Muscle of leg (tissue), 11 donors: ENCODE data around the gene SIK3. TPM values are rescaled to one million over a fixed set of nuclear protein-coding genes. Genes with fewer than 3 reads are reported as not detected.
A peak's percentile ranks its signal among the peaks of the same experiment; 100 is the strongest.

Source experiments
- DNase-seq: peaks from one replicate; pipeline ENCODE4 v3.0.0; 2013
- H3K27ac ChIP-seq: one replicate; pipeline ENCODE4 v1.5.1; 2013; ENCODE audit warnings: mild to moderate bottlenecking, low read length, control low read depth
- H3K27me3 ChIP-seq: one replicate; pipeline ENCODE4 v1.6.1; 2013; ENCODE audit warnings: low read length; ENCODE audit not compliant: control insufficient read depth, insufficient read depth
- H3K36me3 ChIP-seq: one replicate; pipeline ENCODE4 v1.6.1; 2013; ENCODE audit warnings: low read length; ENCODE audit not compliant: control insufficient read depth, insufficient read depth
- H3K4me1 ChIP-seq: one replicate; pipeline ENCODE4 v1.6.1; 2013; ENCODE audit warnings: low read length; ENCODE audit not compliant: control insufficient read depth, insufficient read depth
- H3K4me3 ChIP-seq: one replicate; pipeline ENCODE4 v1.5.1; 2013; ENCODE audit warnings: low read length, control low read depth
- H3K9me3 ChIP-seq: replicated peaks from 2 replicates; pipeline ENCODE4 v1.6.1; 2013; ENCODE audit warnings: low read depth, low read length; ENCODE audit not compliant: control insufficient read depth
- WGBS: methylation state at CpG from one replicate; pipeline ENCODE4 v1.1.5; 2013; ENCODE audit warnings: missing lambda C conversion rate; ENCODE audit not compliant: insufficient coverage; 5-methylcytosine and 5-hydroxymethylcytosine counted together
- polyA plus RNA-seq, 8 donors: library from polyadenylated mRNA; unstranded; fragments of 120-200 nt; gene quantifications; one replicate each; pipeline versions ENCODE4 v1.2.1 to v1.2.3, GENCODE V29; 2013; ENCODE audit warnings: inconsistent platforms in 1 of 8, low replicate concordance in 1 of 8; ENCODE audit not compliant: insufficient read length in 8 of 8, insufficient read depth in 1 of 8
- total RNA-seq: library from RNA; stranded (reverse); fragments of 120-200 nt; gene quantifications from one replicate; pipeline ENCODE4 v1.2.4, GENCODE V29; 2013

SIK3 gene
- total and polyA plus RNA-seq, 9 donors = 20.0 to 35.0 (median 29.5) TPM

DNA sequence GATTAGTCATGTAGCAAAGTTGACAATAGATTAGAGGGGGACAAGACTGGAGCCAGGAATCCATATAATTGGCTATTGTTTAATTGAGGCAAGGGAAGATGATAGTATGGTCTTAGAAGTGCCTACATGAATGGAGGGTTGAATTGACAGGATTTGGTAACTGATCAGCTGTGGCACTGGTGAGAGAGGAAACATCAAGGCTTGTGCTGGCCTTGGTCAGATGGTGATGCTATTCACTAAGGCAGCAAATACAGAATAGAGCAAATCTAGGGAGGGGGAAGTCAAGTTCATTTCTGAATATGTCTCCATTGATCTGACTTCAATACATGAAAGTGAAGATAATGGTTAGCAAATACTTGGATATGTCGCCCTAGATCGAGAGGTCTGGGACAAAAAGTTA, 206.5 kb downstream of the SIK3 start:
- Histone ChIP-seq H3K9me3 (no peaks in the 10 kb centered on the region), H3K36me3 (peaks cover 16% of the 10 kb centered on the region), H3K27ac (no peak overlapping the region), H3K4me1 (peaks cover 11% of the 10 kb centered on the region), H3K27me3 (no peaks in the 10 kb centered on the region), H3K4me3 (no peak overlapping the region)
- 98% methylated on average over 2 of the region's 2 CpGs for WGBS
- no peak for DNase-seq

DNA sequence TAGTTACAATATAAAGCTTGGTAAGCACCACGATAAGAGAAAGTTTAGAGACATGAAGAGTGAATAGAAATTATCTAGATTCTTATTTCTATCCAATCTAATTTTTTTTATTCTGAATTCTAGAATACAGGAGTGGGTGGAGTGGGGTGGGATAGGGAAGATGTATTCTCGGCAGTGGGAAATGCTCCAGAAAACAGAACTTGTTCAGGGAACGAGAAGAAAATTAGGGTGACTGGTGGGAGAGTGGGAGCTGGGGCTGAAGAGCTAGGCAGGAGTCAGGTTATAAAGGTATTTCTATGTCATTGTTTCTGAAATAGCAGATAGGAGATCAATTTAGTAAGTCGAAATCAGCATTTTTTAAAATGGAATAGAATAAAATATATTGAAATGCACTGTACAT, 207.6 kb downstream of the SIK3 start:
- Histone ChIP-seq H3K27ac (no peak overlapping the region), H3K9me3 (no peaks in the 10 kb centered on the region), H3K27me3 (no peaks in the 10 kb centered on the region), H3K4me3 (no peak overlapping the region), H3K4me1 (peaks cover 11% of the 10 kb centered on the region), H3K36me3 (peaks cover 8% of the 10 kb centered on the region)
- 75% methylated on average over 2 of the region's 4 CpGs for WGBS
- DNase-seq = no peak

DNA sequence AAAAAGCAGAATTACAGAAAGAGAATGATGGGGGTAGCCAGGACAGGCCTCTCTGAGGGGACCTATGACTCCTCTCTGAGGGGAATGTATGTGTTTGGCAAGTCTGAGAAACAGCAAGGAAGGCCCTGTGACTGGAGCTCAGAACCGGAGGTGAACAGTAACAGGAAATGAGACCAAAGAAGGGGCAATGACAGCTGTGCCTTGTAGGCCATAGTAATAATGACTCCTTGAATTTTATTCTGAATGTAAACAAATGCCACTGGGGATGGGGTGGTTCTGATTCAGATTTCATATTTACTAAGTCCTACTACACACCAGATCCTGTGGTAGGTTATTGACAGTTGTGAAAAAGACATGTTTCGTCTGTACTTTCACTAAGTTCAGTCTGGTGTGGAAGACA, 208.0 kb downstream of the SIK3 start:
- WGBS = 60% methylated on average over 1 of the region's 2 CpGs
- Histone ChIP-seq H3K4me1 (peaks cover 11% of the 10 kb centered on the region), H3K27ac (peak overlapping the region; percentile 5), H3K27me3 (no peaks in the 10 kb centered on the region), H3K4me3 (no peak overlapping the region), H3K36me3 (peaks cover 7% of the 10 kb centered on the region), H3K9me3 (no peaks in the 10 kb centered on the region)
- DNase-seq = no peak

DNA sequence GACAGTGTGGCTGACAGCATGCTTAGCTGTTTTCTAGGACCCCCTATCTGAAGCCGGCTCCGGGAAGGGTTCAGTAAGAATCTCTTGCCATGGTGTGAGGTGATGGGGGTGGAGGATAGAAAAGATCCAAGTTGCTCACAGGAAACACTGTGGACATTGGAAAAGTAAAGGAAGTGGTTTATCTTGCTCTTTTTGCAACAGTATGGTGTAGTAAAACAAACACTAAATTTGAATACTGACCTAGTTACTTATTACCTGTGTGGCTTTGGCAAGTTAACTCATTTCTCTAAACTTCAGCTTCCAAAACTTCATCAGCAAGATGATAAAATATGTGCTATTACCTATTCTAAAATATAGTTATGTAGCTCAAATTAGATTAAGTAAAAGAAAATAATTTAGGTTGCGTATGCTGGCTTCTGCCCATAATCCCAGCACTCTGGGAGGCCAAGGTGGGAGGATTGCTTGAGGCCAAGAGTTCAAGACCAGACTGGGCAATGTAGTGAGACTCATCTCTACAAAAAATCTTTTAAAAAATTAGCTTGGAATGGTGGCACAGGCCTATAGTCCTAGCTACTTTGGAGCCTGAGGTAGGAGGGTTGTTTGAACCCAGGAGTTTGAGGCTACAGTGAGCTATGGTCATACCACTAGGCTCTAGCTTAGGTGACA, 209.2 kb downstream of the SIK3 start:
- H3K27me3 ChIP-seq = no peaks in the 10 kb centered on the region
- H3K9me3 ChIP-seq = no peaks in the 10 kb centered on the region
- H3K36me3 ChIP-seq = peaks cover 4% of the 10 kb centered on the region
- H3K27ac ChIP-seq = peak overlapping the region; percentile 83
- peaks cover 11% of the 10 kb centered on the region for H3K4me1 ChIP-seq
- WGBS = 100% methylated on average over 2 of the region's 3 CpGs
- no peak overlapping the region for H3K4me3 ChIP-seq
- DNase-seq = no peak

DNA sequence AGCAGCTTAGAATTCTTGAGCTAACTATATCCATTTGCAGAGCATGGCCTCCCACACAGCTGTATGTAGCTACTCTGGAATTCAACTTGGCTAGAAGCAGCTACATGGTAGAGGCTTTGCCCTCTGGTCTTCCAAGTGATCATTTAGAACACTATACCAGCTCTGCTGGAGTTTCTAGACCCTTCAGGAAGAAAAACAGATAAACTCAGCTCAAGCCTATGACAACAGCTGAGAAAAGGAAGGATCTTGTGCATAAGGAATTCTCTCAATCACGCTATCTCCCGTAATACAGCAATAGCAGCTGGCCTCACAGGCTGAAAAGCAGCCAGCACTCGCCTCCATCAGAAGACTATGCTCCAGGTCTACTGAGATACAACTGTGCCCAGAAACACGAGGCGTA, 210.2 kb downstream of the SIK3 start:
- Histone ChIP-seq H3K27me3 (no peaks in the 10 kb centered on the region), H3K27ac (peak overlapping the region; percentile 83), H3K9me3 (no peaks in the 10 kb centered on the region), H3K4me3 (no peak overlapping the region), H3K36me3 (no peaks in the 10 kb centered on the region), H3K4me1 (peaks cover 11% of the 10 kb centered on the region)
- 21% methylated on average over 3 of the region's 5 CpGs for WGBS
- peak; percentile 82 for DNase-seq

DNA sequence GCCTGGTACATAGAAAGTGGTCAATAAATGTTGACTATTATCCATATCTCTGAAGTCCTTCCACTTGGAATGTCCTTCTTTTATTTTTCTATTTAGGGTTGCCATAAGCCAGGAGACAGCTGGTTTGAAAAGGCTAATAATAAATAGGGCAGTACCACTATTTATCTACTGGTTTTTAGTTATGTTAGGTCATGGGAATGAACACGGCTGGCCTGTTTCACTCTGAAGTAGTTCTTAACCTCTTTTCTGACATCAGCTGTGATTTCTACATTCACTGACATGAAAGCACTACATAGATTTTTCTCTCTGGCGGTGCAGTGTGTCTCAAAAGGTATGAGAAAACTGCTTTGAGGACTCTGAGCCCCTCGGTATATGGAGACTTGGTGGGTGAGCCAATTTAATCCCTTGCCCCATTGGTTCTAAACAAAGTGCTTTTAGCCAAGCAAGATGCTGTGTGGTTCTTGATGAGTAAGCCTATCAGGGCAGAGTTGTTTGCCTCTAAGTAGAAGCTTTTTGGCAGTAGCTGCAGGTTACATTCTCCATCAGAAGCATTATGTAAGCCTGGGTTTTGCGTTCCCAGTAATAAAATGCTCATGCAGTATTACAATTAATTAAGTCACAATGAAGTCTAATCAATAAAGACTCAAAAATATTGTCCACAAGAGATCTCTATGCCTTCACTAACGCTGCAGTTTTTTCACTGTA, 212.1 kb downstream of the SIK3 start:
- Histone ChIP-seq H3K4me1 (peaks cover 13% of the 10 kb centered on the region), H3K27me3 (no peaks in the 10 kb centered on the region), H3K36me3 (peaks cover 2% of the 10 kb centered on the region), H3K27ac (peak overlapping the region; percentile 33), H3K4me3 (no peak overlapping the region), H3K9me3 (no peaks in the 10 kb centered on the region)
- WGBS = no CpG with 5 or more reads among the region's 5 CpGs
- no peak for DNase-seq

DNA sequence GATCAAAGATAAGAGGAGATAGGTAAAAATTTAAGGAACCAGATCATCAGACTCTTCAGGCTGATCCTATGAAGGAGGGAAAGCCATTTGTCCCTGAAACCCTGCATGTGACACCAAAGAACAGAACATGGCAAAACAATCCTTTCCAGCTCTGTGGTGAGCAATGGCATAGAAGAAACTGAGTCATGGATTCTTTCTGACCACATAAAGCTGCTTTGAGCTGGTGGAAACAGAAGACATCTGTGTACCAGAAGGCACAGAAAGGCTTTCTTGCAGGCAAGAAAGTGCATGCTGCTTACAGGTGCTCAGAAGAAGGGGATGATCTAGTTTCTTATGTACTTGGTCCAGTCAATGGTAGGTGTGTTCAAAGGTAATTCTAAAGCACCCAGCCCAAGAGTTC, 215.8 kb downstream of the SIK3 start:
- no peaks in the 10 kb centered on the region for H3K27me3 ChIP-seq
- no peak for DNase-seq
- H3K4me3 ChIP-seq = no peak overlapping the region
- no peaks in the 10 kb centered on the region for H3K9me3 ChIP-seq
- H3K4me1 ChIP-seq = peaks cover 6% of the 10 kb centered on the region
- peaks cover 2% of the 10 kb centered on the region for H3K36me3 ChIP-seq
- no peak overlapping the region for H3K27ac ChIP-seq

DNA sequence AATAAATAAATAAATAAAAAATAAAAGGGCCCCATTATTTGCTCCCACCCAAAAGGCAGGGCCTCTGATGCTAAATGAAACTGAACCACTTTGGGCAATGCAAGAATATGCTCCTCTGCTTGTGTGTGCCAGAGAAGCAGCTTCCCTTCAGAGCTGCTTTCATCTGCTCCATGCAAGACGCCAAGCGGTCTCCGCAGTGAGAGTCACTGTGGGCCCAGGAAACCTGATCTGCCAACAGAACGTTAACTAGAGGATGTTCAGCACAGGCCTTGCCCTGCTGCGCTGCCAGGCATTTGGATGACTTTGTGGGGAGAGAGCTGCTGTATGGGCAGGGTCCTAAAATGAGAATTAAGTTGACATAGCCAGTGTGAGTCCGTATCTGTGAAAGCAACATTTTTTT, 217.1 kb downstream of the SIK3 start:
- Histone ChIP-seq H3K4me1 (peaks cover 6% of the 10 kb centered on the region), H3K27ac (peak overlapping the region; percentile 10), H3K9me3 (no peaks in the 10 kb centered on the region), H3K27me3 (no peaks in the 10 kb centered on the region), H3K4me3 (no peak overlapping the region), H3K36me3 (peaks cover 4% of the 10 kb centered on the region)
- 49% methylated on average over 5 of the region's 6 CpGs for WGBS
- DNase-seq = peak; percentile 77

DNA sequence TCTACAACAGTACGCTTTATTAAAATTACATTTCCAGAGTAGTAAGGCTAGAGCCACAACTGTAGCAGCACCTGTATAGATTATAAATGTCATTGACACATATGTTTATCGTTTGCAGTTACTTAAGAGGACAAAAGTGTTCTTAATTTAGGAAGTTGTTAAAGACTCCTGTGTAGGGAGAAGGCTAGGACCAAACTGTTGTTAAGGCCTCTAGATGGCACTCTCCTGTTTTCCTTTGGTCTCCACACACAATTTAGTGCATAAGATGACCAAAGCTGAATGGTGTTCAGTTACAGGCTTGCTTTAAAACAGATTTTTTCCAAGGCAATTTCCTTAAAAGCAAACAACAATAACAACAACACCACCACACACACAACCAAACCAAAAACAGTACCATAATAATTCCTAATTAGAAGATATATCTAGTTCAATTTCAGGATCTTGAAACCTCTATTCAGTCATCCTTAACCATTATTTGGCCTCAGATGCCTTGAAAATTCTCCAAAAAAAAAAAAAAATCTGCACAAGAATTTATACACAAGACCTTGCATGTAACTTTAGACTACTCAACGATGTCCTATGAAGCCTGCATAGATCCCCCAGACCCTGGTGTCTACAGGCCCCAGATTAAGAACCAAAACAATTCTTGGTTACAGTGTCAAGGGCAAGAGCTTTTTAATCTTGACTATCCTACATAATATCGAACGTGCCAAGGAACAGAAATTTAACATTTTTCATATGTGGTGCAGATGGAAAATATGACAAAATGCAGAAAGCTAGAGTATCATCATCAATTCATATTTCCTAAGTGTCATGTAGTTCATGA, 218.2 kb downstream of the SIK3 start:
- H3K36me3 ChIP-seq = peaks cover 9% of the 10 kb centered on the region
- 11% methylated on average over 1 of the region's 5 CpGs for WGBS
- peaks cover 6% of the 10 kb centered on the region for H3K4me1 ChIP-seq
- no peak overlapping the region for H3K4me3 ChIP-seq
- H3K27ac ChIP-seq = peak overlapping the region; percentile 65
- no peaks in the 10 kb centered on the region for H3K27me3 ChIP-seq
- peak; percentile 92 for DNase-seq
- H3K9me3 ChIP-seq = no peaks in the 10 kb centered on the region

DNA sequence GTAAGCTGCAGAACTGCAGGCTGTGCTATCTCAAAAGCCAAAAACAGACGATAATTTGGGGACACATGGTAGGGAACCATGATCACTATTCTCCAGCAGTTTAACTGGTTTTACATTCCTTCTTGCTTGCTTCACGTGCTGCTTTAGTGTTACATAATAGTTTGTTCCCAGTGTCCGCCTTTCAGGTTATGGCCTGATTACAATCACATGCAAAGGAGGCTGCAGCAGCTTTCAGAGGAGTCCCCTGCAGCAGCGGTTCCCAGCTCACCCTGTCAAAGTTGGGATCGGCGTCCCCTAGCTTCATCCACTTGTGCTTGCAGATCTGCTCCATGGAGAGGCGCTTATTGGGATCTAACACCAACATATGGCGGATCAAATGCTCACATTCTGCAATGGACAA, 221.6 kb downstream of the SIK3 start:
- H3K36me3 ChIP-seq = peaks cover 33% of the 10 kb centered on the region
- DNase-seq = no peak
- peaks cover 14% of the 10 kb centered on the region for H3K4me1 ChIP-seq

More for the DNA sequence above, 221.6 kb downstream of the SIK3 start:
- Histone ChIP-seq H3K27me3 (no peaks in the 10 kb centered on the region), H3K27ac (no peak overlapping the region), H3K4me3 (no peak overlapping the region), H3K9me3 (no peaks in the 10 kb centered on the region)
- WGBS = 80% methylated on average over 7 of the region's 8 CpGs
